ENCODE results near the gene LRRC74A. TPM values are rescaled to one million over a fixed set of nuclear protein-coding genes. Genes with fewer than 3 reads are reported as not detected.

Gene LRRC74A
- total and polyA plus RNA-seq, 11 donors = not detected

GRCh38 chr14:76876076-76876475 lies 49.9 kb downstream of the LRRC74A start:
- no peak overlapping the region for H3K4me3 ChIP-seq
- H3K36me3 ChIP-seq = no peaks in the 10 kb centered on the region
- no peak for TF ChIP-seq POLR2A (IDR thresholded peaks at IDR 0.05)
- TF ChIP-seq, protein P1, sequence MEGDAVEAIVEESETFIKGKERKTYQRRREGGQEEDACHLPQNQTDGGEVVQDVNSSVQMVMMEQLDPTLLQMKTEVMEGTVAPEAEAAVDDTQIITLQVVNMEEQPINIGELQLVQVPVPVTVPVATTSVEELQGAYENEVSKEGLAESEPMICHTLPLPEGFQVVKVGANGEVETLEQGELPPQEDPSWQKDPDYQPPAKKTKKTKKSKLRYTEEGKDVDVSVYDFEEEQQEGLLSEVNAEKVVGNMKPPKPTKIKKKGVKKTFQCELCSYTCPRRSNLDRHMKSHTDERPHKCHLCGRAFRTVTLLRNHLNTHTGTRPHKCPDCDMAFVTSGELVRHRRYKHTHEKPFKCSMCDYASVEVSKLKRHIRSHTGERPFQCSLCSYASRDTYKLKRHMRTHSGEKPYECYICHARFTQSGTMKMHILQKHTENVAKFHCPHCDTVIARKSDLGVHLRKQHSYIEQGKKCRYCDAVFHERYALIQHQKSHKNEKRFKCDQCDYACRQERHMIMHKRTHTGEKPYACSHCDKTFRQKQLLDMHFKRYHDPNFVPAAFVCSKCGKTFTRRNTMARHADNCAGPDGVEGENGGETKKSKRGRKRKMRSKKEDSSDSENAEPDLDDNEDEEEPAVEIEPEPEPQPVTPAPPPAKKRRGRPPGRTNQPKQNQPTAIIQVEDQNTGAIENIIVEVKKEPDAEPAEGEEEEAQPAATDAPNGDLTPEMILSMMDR (IDR thresholded peaks at IDR 0.05) = peak; percentile 84 to 98 (median 92)
- H3K4me1 ChIP-seq = peaks cover 0 to 5% (median 0%) of the 10 kb centered on the region in 12 donors
- peak in 4 of 5 donors; percentile 54 to 65 (median 62) for DNase-seq
- no peaks in the 10 kb centered on the region for H3K27me3 ChIP-seq
- WGBS, 4 donors = 55 to 60% (median 58%) methylated on average over 3 of the region's 3 CpGs
- intact Hi-C loops (cut with DNase I) = loop anchor here (1.0 to 10.0 kb wide), 13 partner anchors 36 to 441 kb away; no protein-coding TSS in a partner anchor
- ATAC-seq = peak; percentile 75 to 90 (median 88)
- no peaks in the 10 kb centered on the region for H3K9me3 ChIP-seq
- H3K27ac ChIP-seq = no peak overlapping the region

- no peaks in the 10 kb centered on the region for H3K27me3 ChIP-seq
- no peak for ATAC-seq
- DNase-seq = no peak
- no peak overlapping the region for H3K27ac ChIP-seq
- 92 to 94% (median 93%) methylated on average over 5 of the region's 5 CpGs for whole genome bisulfite sequencing, 4 donors
- no peak overlapping the region for H3K4me3 ChIP-seq
- H3K9me3 ChIP-seq = no peaks in the 10 kb centered on the region
- H3K36me3 ChIP-seq = no peaks in the 10 kb centered on the region
- TF ChIP-seq, protein P1 (IDR thresholded peaks at IDR 0.05) = no peak
- TF ChIP-seq POLR2A (IDR thresholded peaks at IDR 0.05) = no peak
- H3K4me1 ChIP-seq = peaks cover 0 to 3% (median 0%) of the 10 kb centered on the region in 12 donors
- intact Hi-C loops (cut with DNase I) = loop anchor here (2.0 to 10.0 kb wide), 10 partner anchors 34 to 439 kb away; no protein-coding TSS in a partner anchor
Measured at GRCh38 chr14:76877871-76878270, 51.7 kb downstream of the LRRC74A start.

- H3K4me1 ChIP-seq = peaks cover 0 to 19% (median 10%) of the 10 kb centered on the region in 12 donors
- no peak for ATAC-seq
- H3K27ac ChIP-seq = no peak overlapping the region
- no peak for TF ChIP-seq POLR2A (IDR thresholded peaks at IDR 0.05)
- no peaks in the 10 kb centered on the region for H3K27me3 ChIP-seq
- WGBS, 4 donors = 83 to 89% (median 84%) methylated on average over 4 of the region's 4 CpGs
- intact Hi-C loops (cut with DNase I) = no loop called here
- H3K9me3 ChIP-seq = no peaks in the 10 kb centered on the region
- no peak overlapping the region for H3K4me3 ChIP-seq
- no peak for DNase-seq
- no peaks in the 10 kb centered on the region for H3K36me3 ChIP-seq
Measured at GRCh38 chr14:76880449-76880848, 54.2 kb downstream of the LRRC74A start.

DNA sequence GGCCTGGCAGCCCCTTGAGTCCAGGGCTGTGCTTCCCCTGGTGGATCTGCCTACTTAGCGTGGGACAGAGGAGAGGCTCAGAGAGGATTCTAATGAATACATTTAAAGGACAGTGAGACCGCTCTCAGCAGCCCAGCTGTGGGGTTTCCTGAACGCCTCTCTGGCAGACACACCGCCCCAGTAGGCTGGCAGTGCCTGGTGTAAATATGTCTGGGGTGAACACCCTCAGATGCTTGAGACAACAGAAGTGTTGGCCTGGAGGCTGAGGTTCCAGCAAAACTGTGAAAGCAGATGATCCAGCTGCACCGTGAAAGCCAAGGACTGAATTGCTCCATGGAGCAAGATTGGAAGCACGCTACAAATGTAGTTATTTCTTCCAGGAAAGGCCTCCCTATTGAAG lies 55.1 kb downstream of the LRRC74A start:
- intact Hi-C loops (cut with DNase I) = no loop called here
- Histone ChIP-seq H3K27ac (no peak overlapping the region), H3K36me3 (no peaks in the 10 kb centered on the region), H3K4me1 (peaks cover 0 to 24% (median 11%) of the 10 kb centered on the region in 12 donors), H3K4me3 (no peak overlapping the region), H3K9me3 (no peaks in the 10 kb centered on the region), H3K27me3 (no peaks in the 10 kb centered on the region)
- WGBS, 4 donors = 91 to 100% (median 91%) methylated on average over 2 to 6 of the region's 6 CpGs
- TF ChIP-seq, protein P1 (IDR thresholded peaks at IDR 0.05) = no peak
- no peak for TF ChIP-seq POLR2A (IDR thresholded peaks at IDR 0.05)
- ATAC-seq = no peak
- DNase-seq = no peak

DNA sequence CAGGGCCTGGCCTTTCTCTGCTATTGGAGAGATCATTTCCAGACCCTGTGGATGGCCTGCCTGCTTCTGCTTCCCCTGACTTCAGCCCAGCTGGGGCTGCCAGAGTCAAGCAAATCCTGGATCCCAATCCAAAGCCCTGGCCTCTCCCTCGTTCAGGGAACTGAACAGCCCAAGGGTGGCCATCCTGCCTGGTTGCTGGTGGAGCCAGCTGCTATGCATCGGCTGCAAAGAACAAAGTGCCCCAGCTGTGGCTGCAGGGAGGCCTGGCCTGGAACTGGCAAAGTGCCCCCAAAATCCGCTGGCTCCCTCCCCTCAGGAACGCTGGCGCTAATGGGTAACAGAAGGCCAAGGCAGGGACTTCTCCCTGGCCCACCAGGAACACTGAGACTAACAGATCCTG lies 56.4 kb downstream of the LRRC74A start:
- DNase-seq = peak in 1 of 5 donors; percentile 44
- peak in 1 of 4 donors; percentile 17 for ATAC-seq

More for the DNA sequence above, 56.4 kb downstream of the LRRC74A start:
- H3K36me3 ChIP-seq = no peaks in the 10 kb centered on the region
- no peak overlapping the region for H3K27ac ChIP-seq
- TF ChIP-seq, protein P1 (IDR thresholded peaks at IDR 0.05) = no peak
- no peak for TF ChIP-seq POLR2A (IDR thresholded peaks at IDR 0.05)
- no peaks in the 10 kb centered on the region for H3K9me3 ChIP-seq
- H3K4me1 ChIP-seq = peaks cover 0 to 29% (median 11%) of the 10 kb centered on the region in 12 donors
- no peak overlapping the region for H3K4me3 ChIP-seq
- no peaks in the 10 kb centered on the region for H3K27me3 ChIP-seq
- WGBS, 4 donors = 81 to 85% (median 82%) methylated on average over 5 of the region's 5 CpGs
- intact Hi-C loops (cut with DNase I) = no loop called here

Data from heart left ventricle (tissue), 16 donors.